DOHH2 (cell line): ENCODE data around the gene IL22.

Experiments
- CTCF ChIP-seq: fragments of 200-600 bp; sonication (generic); IDR thresholded peaks from one replicate; pipeline ENCODE4 v1.5.1; 2014; ENCODE audit warnings: antibody characterized with exemption, mild to moderate bottlenecking, low read depth, low read length; ENCODE audit not compliant: poor library complexity, severe bottlenecking
- EZH2phosphoT487 ChIP-seq: fragments of 200-600 bp; sonication (generic); IDR thresholded peaks from 2 replicates; pipeline ENCODE4 v1.6.1; 2017; ENCODE audit warnings: borderline replicate concordance, mild to moderate bottlenecking, antibody characterized with exemption, low read length, moderate library complexity, mixed read lengths

GRCh38 chr12:68203460-68203875 lies 49.9 kb downstream of the IL22 start:
- TF ChIP-seq CTCF, result no peak
- TF ChIP-seq EZH2phosphoT487, result no peak
